Measurements from ENCODE around the gene EIF3J.

EIF3J gene

DNA sequence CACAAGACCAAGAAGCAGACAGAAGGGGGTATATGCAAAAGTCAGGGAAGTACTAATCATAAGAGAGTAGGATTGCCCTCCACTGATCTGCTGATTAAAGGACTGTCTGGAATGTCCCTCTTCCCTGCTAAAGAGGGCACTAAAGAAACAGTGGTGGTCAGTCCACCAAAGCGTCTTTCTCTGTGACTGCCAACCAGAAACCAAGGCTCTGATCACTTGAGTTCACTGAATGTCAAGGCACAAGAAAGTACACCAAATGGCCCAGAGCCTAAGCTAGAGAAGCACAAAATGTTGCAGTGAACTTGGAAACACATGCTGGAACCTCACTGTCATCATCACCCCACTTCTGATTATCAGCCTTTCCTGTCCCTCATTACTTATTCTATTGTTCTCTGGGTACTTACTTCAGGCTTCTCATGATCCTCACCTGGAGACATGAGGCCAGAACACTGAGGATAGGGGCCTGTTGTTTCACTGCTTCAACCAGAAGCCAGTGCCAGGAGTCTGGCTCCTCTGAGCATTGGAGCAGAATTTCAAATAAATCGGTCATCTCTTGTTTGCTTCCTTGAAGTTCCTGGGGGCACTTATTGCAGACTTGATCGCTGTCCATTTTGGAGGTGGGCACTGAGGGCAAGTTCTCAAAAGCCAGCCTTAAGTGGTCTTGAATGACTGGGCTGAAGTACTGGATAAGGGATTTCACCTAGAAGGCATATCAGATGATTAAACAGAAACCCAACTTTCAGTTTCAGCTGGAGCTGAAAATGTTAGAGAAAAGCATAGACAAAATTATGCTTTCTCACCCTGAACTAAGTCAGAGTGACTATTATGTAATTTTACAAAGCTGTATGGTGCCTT lies 58.9 kb downstream of the EIF3J start:
- no peak for DNase-seq

DNA sequence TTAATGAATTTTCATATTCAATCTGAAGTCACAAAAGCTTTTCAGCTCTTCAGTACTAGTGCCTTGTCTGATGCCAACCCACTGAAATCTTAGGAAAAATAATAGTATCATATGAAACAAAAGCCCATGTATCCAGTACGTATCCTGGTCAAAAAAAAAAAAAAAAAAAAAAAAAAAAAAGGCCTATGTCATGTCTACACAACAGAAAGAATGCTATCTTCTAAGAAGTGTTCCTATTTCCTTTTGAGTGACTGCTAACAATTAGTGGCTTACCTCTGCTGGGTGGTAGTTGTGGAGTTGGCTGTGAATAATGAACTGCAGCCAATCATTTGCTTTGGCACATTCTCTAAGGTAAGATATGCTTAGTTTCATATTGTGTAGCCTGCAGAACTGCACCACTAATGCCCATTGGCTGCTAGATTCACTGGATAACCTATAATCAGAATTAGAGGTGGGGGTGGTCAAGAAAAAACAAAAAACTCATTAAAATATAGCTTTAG lies 59.6 kb downstream of the EIF3J start:
- DNase-seq = no peak

DNA sequence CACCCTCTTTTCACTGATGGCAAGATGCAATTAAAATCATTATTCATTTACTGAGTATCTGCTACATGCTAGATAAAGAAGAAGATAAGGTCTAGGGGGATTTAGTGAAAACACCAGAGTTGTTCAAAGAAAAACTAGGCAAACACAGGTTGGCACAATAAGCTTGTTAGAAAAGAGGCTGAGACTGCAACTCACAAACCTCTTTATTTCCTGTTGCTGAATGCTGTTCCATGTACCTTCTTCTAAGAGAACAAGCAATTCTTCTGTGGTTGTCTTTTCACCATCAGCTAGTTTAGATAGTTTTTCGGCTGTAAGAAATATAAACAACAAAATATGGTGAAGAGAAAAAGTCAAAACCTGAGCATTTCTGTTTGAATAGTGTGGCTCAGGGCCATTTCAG lies 61.1 kb downstream of the EIF3J start:
- DNase-seq = no peak

DNA sequence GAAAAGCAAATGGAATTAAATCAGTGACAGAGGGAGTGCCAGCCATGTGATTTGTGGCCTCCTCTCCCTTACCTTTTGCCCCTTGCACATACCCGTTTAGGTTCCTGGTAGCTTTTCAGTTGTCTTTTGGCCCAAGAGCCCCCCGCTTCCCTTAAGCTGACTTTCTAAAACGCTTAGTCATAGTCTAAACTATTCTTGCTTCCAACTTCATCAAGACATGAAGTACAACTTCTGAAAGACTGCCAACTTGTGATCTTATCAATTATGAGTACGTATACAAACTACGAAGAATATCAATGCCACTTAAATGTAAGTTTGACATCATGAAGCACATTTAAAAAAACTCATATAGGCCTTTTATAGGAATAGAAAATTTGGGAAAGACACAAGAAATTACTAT lies 61.9 kb downstream of the EIF3J start:
- DNase-seq = no peak

DNA sequence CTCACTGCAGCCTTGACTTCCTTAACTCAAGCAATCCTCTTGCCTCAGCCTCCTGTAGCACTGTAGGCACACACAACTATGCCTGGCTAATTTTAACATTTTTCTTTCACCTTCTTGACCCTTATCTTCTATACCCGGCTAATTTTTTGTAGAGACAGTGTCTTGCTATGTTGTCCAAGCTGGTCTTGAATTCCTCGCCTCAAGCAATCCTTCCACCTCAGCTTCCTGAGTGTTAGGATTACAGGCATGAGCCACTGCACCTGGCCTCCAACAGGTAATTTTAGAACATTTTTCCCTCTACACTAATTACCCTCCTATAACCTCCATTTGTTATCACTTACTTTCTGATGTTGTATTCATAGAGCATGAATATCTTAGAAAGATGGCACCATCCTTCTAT lies 66.2 kb downstream of the EIF3J start:
- DNase-seq = no peak

DNA sequence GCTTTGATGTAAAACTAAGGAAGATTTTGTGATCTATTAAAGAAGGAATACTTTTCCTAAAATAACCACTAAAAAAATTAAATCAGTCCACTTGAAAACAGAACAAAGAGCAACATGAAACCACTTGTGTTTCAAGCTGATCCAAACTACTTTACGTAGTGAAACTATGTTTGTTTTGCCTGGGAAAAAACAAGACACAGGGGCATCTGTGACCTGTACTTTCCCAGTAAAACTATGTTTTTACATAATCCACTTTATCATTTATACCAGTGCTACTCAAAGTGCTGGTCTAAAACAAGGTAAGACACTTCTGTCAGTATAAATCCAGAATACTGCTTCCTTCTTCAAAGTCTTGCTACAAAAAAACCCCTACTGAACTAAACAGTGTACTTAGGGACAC lies 69.8 kb downstream of the EIF3J start:
- DNase-seq = no peak
